ENCODE data around the gene CHAMP1. TPM values are rescaled to one million over a fixed set of nuclear protein-coding genes. Genes with fewer than 3 reads are reported as not detected.

CHAMP1 gene, protein sequence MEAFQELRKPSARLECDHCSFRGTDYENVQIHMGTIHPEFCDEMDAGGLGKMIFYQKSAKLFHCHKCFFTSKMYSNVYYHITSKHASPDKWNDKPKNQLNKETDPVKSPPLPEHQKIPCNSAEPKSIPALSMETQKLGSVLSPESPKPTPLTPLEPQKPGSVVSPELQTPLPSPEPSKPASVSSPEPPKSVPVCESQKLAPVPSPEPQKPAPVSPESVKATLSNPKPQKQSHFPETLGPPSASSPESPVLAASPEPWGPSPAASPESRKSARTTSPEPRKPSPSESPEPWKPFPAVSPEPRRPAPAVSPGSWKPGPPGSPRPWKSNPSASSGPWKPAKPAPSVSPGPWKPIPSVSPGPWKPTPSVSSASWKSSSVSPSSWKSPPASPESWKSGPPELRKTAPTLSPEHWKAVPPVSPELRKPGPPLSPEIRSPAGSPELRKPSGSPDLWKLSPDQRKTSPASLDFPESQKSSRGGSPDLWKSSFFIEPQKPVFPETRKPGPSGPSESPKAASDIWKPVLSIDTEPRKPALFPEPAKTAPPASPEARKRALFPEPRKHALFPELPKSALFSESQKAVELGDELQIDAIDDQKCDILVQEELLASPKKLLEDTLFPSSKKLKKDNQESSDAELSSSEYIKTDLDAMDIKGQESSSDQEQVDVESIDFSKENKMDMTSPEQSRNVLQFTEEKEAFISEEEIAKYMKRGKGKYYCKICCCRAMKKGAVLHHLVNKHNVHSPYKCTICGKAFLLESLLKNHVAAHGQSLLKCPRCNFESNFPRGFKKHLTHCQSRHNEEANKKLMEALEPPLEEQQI
- 5.9 and 8.1 TPM in 2 replicates for total RNA-seq

DNA sequence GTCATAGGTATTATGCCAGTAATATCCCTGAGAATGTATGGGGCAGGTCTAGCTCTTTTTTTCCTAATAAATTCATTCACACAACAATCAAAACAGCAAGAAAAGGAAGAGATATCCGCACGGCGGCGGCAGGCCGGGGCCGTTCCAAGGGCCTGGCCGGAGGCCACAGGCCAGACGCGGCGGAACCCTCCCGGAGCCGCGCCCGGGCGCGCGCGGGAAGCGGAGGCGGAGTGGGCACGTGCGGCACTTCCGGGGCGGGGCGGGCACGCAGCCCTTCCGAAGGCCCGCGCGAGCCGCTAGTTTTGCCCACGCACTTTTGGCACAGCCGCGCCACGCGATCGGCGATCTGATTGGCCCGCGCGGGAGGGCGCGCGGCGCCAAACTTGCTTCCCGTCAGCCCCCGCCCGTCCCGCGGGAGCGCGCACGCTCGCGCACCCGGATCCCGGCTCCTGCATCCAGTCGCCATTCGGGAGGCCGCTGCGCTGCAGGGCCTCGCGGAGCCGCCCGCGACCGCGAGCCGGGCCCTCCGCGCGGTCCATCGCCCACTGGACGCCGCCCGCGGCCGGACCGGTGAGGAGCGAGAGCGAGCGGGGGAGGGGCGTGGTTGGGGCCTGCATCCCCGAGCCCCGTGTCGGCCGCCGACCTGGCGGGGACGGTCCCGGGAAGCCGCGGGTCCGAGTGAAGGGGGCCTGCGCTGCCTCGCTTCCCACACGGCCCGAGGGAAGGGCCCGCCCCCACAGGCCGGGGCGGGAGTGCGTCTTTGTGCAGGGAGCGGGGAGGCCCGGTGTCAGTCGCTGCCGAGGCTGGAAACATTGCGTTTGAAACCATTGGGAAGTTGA is at the start of gene CHAMP1:
Gene CHAMP1, plus strand, starts transcription at position 430 of the 839 bp plus-strand sequence. CDS start 9,340 bp downstream, outside the sequence.

DNA sequence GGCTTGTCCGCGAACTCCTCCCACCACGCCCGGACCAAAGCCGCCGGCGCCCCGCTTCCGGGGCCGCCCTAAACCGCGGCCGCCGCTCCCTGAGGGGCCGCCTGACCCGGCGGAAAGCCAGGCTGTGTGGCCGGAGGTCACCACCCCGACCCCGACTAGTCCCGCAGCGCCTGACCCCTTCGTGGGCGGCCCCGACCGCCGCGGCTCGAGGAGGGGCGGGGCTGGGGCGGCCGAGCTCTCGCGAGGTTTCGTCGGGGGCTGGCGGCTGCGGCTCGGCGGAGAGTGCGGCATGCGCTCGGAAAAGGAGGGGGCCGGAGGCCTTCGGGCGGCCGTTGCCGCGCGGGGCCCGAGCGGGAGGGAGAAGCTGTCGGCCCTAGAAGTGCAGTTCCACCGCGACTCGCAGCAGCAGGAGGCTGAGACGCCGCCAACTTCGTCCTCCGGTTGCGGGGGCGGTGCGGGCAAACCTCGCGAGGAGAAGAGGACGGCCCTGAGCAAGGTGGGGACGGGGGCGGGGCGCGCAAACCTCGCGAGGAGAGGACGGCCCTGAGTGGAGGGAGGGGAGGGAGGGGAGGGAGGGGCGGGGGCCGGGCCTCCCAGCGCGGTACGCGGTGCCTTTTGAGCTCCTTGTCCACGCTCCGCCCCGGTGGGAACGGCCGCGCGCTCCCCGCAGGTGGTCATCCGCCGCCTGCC is 32.8 kb upstream of the CHAMP1 start, which contains the start of gene UPF3A:
Gene UPF3A, plus strand, starts transcription at position 251 of the 690 bp plus-strand sequence. Its CDS starts 39 bp downstream, at position 290.

Small RNAs within 50 kb of the gene (small RNA-seq; reads per million reads assigned to genes)
- not detected for gene MIR4502

Other genes with a start within 250 kb of the CHAMP1 start
- 7.4 and 8.6 TPM in 2 replicates for gene RASA3, start 181.9 kb upstream of the CHAMP1 start, total RNA-seq
- not detected in 2 replicates for gene CFAP97D2, start 135.2 kb upstream of the CHAMP1 start, total RNA-seq
- 47.2 and 62.8 TPM in 2 replicates for gene CDC16, start 79.6 kb upstream of the CHAMP1 start, total RNA-seq
- 23.6 and 29.1 TPM in 2 replicates for gene UPF3A, start 32.9 kb upstream of the CHAMP1 start, total RNA-seq

Data from placental epithelial cell (primary cell).